ENCODE results near the gene RPSA. TPM values are rescaled to one million over a fixed set of nuclear protein-coding genes. Genes with fewer than 3 reads are reported as not detected.

The RPSA gene
- total RNA-seq, 1 donor from 2014 or later, result 1,061 TPM

DNA sequence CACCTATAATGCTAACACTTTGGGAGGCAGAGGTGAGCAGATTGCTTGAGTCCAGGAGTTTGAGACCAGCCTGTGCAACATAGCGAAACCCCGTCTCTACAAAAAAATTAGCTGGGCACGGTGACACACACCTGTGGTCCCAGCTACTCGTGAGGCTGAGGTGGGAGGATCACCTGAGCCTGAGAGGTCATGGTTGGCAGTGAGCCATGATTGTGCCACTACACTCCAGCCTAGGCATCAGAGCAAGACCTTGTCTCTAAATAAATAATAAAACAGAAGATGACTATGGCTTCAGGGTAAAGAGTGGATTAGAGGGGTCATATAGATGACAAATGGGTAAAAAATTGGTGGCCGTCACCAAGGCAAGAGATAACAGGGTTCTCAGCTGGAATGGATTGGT is 20.2 kb upstream of the RPSA start:
- Mint-ChIP-seq H3K4me3 (no peak overlapping the region), H3K4me1 (peaks cover 24% of the 10 kb centered on the region), H3K27me3 (ENCODE audit: low read depth) (no peaks in the 10 kb centered on the region), H3K27ac (no peak overlapping the region), H3K9me3 (no peaks in the 10 kb centered on the region), H3K36me3 (peaks cover 6% of the 10 kb centered on the region)
- DNase-seq (ENCODE audit: low spot score in 2 of 2, unreplicated experiment in 2 of 2), result no peak
- no peak for TF ChIP-seq CTCF (IDR thresholded peaks at IDR 0.05; ENCODE audit: unreplicated experiment)

DNA sequence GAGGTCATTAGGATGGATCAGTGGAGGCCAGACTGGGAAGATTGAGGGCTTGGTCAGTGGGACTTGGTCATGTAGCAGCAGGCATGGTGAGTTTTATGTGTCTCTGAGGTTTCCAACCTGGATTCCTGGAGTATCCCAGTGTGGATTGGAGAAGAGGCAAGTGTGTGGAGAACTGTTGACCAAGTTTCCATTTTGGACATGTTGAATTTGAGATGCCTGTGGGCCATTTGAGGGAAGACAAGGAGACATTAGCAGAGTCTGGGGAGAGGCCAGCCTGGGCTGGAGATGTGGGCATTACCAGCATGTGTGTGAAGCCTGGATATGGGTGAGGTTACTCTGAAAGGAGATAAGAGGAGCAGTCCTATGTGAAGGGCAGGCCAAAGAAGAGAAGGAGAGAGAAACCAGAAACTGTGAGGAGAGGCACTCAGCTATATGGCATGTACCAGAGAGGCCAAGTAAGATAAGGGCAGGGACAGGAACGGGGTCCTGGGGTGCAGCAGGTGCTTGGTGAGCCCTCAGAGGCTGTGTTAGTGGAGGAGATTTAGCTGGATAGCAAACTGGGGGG is 19.0 kb upstream of the RPSA start:
- peaks cover 11% of the 10 kb centered on the region for H3K36me3 Mint-ChIP-seq
- H3K27me3 Mint-ChIP-seq (ENCODE audit: low read depth), result no peaks in the 10 kb centered on the region
- no peak overlapping the region for H3K27ac Mint-ChIP-seq
- no peak overlapping the region for H3K4me3 Mint-ChIP-seq
- DNase-seq (ENCODE audit: low spot score in 2 of 2, unreplicated experiment in 2 of 2), result no peak
- TF ChIP-seq CTCF (IDR thresholded peaks at IDR 0.05; ENCODE audit: unreplicated experiment), result no peak
- peaks cover 21% of the 10 kb centered on the region for H3K4me1 Mint-ChIP-seq
- H3K9me3 Mint-ChIP-seq, result no peaks in the 10 kb centered on the region

DNA sequence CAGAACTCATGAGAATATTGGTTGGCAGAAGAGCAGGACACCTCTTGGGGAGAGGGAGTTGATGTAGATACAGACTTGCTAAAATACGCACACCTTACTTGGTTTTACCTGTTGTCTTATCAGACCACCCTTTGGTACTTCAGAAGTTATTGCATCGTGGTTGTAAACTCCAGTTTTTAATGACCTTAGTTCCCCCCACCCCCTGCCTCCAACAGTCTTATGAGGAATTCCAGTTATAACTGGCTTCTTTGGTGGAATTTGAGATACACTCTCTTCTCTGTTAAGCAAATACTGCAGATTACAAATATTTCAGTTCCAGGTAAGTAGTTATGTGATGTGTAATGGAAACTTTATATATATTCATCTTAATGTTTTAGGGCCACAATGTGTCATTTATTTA is 18.4 kb upstream of the RPSA start:
- Mint-ChIP-seq H3K27ac (no peak overlapping the region), H3K9me3 (no peaks in the 10 kb centered on the region), H3K27me3 (ENCODE audit: low read depth) (no peaks in the 10 kb centered on the region), H3K4me3 (no peak overlapping the region), H3K36me3 (peaks cover 11% of the 10 kb centered on the region), H3K4me1 (peaks cover 17% of the 10 kb centered on the region)
- no peak for TF ChIP-seq CTCF (IDR thresholded peaks at IDR 0.05; ENCODE audit: unreplicated experiment)
- DNase-seq (ENCODE audit: low spot score in 2 of 2, unreplicated experiment in 2 of 2), result no peak

DNA sequence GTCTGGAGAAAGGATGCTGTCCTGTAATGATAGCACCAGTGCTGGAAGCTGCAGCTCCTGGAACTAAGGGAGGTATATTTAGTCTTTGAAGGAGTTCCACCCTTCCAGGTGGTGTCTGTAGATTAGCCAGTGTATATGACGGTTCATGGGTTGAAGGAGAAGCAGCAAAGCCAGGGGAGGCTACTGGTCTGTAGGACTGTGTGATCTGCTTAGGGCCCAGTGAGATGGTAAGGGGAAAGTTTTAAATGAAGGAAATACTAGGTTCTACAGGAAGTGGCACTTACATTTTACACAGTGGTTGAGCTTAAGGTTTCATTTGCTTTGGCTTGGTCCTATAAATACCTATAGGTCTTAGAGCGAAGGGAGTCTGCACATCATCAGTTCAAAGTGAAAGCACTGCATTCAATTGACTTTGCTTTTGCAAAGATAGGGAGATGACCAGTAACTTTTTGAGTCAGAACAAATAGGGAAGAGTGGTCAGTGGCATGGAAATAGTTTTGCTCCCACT is 17.7 kb upstream of the RPSA start:
- H3K4me1 Mint-ChIP-seq, result peaks cover 17% of the 10 kb centered on the region
- no peak overlapping the region for H3K27ac Mint-ChIP-seq
- no peaks in the 10 kb centered on the region for H3K27me3 Mint-ChIP-seq (ENCODE audit: low read depth)
- DNase-seq (ENCODE audit: low spot score in 2 of 2, unreplicated experiment in 2 of 2), result no peak
- no peaks in the 10 kb centered on the region for H3K9me3 Mint-ChIP-seq
- no peak overlapping the region for H3K4me3 Mint-ChIP-seq
- peaks cover 15% of the 10 kb centered on the region for H3K36me3 Mint-ChIP-seq
- no peak for TF ChIP-seq CTCF (IDR thresholded peaks at IDR 0.05; ENCODE audit: unreplicated experiment)

DNA sequence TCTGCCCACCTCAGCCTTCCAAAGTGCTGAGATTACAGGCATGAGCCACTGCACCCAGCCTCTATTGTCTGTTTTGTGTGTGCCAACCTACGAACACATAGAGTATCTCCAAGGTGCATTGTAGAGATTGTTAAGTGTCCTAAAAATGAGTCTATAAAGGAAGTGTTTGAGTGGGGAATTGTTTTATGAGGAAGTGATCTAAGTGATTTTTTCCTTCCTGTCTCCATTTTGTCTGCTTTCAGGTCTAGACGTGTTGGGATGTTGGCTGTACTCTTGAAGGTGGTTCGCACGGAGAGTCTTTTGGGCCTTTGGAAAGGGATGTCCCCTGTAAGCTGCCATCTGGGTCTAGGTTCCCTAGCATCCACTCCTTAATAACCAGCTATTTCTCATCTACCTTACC is 16.3 kb upstream of the RPSA start:
- Mint-ChIP-seq H3K4me1 (peaks cover 9% of the 10 kb centered on the region), H3K9me3 (no peaks in the 10 kb centered on the region), H3K4me3 (no peak overlapping the region), H3K27ac (no peak overlapping the region), H3K27me3 (ENCODE audit: low read depth) (no peaks in the 10 kb centered on the region), H3K36me3 (peaks cover 27% of the 10 kb centered on the region)
- no peak for TF ChIP-seq CTCF (IDR thresholded peaks at IDR 0.05; ENCODE audit: unreplicated experiment)
- DNase-seq (ENCODE audit: low spot score in 2 of 2, unreplicated experiment in 2 of 2), result no peak

- Mint-ChIP-seq H3K27me3 (ENCODE audit: low read depth) (no peaks in the 10 kb centered on the region), H3K9me3 (no peaks in the 10 kb centered on the region), H3K4me1 (no peaks in the 10 kb centered on the region), H3K36me3 (peaks cover 60% of the 10 kb centered on the region), H3K4me3 (no peak overlapping the region), H3K27ac (no peak overlapping the region)
- no peak for DNase-seq (ENCODE audit: low spot score in 2 of 2, unreplicated experiment in 2 of 2)
- no peak for TF ChIP-seq CTCF (IDR thresholded peaks at IDR 0.05; ENCODE audit: unreplicated experiment)
Measured at GRCh38 chr3:39396690-39397089, 9.8 kb upstream of the RPSA start.
